Measurements from ENCODE around the gene CLCNKB.

Gene CLCNKB

GRCh38 chr1:16093611-16094010 lies 50.0 kb downstream of the CLCNKB start:
- DNase-seq (ENCODE audit: low read depth, low spot score) = no peak

GRCh38 chr1:16094453-16095158 lies 51.0 kb downstream of the CLCNKB start:
- DNase-seq (ENCODE audit: low read depth, low spot score) = no peak

- DNase-seq (ENCODE audit: low read depth, low spot score) = no peak
Observed at GRCh38 chr1:16095447-16095846, 51.9 kb downstream of the CLCNKB start.

GRCh38 chr1:16099412-16099811 lies 55.8 kb downstream of the CLCNKB start:
- DNase-seq (ENCODE audit: low read depth, low spot score) = no peak

GRCh38 chr1:16101623-16102022 lies 58.0 kb downstream of the CLCNKB start:
- DNase-seq (ENCODE audit: low read depth, low spot score) = no peak

Data from activated naive CD8-positive, alpha-beta T cell treated with anti-CD3 and anti-CD28 coated beads, Interleukin-2, amount 50 U/mL, for 16 hours (primary cell).